ENCODE measurements around the gene TMEM54.

TMEM54 gene

DNA sequence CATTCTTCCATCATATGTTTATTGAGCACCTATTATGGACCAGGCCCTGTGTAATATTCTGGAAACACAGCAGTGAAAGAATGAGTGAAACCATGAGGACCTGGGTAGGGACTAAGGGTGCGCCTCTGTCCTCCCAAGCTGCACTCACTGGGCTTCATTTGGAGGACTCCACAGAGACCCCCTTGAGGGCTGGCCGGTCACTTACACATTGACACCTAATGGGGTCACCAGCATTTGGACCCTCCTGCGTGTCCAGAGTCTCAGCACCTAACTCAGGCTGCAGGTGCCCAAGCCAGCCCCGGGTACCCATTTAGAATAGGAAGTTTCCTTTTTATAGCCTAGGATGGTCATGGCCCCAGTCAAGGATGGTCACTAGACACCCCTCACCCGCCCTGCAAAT lies 27.7 kb downstream of the TMEM54 start:
- no peak overlapping the region for H3K4me3 Mint-ChIP-seq
- H3K9me3 Mint-ChIP-seq: no peaks in the 10 kb centered on the region
- TF ChIP-seq, protein P1, sequence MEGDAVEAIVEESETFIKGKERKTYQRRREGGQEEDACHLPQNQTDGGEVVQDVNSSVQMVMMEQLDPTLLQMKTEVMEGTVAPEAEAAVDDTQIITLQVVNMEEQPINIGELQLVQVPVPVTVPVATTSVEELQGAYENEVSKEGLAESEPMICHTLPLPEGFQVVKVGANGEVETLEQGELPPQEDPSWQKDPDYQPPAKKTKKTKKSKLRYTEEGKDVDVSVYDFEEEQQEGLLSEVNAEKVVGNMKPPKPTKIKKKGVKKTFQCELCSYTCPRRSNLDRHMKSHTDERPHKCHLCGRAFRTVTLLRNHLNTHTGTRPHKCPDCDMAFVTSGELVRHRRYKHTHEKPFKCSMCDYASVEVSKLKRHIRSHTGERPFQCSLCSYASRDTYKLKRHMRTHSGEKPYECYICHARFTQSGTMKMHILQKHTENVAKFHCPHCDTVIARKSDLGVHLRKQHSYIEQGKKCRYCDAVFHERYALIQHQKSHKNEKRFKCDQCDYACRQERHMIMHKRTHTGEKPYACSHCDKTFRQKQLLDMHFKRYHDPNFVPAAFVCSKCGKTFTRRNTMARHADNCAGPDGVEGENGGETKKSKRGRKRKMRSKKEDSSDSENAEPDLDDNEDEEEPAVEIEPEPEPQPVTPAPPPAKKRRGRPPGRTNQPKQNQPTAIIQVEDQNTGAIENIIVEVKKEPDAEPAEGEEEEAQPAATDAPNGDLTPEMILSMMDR (IDR thresholded peaks at IDR 0.05; ENCODE audit: unreplicated experiment in 3 of 3): no peak
- no peak overlapping the region for H3K27ac Mint-ChIP-seq
- H3K27me3 Mint-ChIP-seq (ENCODE audit: low read depth): peaks cover 29% of the 10 kb centered on the region
- peaks cover 4% of the 10 kb centered on the region for H3K36me3 Mint-ChIP-seq (ENCODE audit: low read depth)
- peaks cover 62% of the 10 kb centered on the region for H3K4me1 Mint-ChIP-seq

DNA sequence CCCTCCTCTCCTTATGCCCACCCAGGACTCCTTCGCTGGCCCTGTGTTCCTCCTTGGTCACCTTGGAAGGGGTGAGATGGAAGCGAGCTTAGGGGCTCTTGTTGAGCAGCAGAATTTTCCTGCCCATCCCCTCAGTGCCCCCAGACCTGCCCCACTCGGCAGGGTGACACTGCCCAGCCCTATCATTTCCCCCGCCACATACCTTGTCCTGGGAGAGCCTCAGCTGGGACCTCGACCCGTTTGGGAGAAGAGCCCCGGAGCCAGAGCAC lies 29.1 kb downstream of the TMEM54 start:
- no peaks in the 10 kb centered on the region for H3K9me3 Mint-ChIP-seq
- TF ChIP-seq, protein P1 (IDR thresholded peaks at IDR 0.05; ENCODE audit: unreplicated experiment in 3 of 3): no peak
- peaks cover 15% of the 10 kb centered on the region for H3K36me3 Mint-ChIP-seq (ENCODE audit: low read depth)
- H3K27ac Mint-ChIP-seq: peak overlapping the region; percentile 93 to 97 (median 94)
- peak overlapping the region; percentile 82 to 95 (median 89) for H3K4me3 Mint-ChIP-seq
- peaks cover 59% of the 10 kb centered on the region for H3K4me1 Mint-ChIP-seq
- H3K27me3 Mint-ChIP-seq (ENCODE audit: low read depth): peaks cover 22% of the 10 kb centered on the region

DNA sequence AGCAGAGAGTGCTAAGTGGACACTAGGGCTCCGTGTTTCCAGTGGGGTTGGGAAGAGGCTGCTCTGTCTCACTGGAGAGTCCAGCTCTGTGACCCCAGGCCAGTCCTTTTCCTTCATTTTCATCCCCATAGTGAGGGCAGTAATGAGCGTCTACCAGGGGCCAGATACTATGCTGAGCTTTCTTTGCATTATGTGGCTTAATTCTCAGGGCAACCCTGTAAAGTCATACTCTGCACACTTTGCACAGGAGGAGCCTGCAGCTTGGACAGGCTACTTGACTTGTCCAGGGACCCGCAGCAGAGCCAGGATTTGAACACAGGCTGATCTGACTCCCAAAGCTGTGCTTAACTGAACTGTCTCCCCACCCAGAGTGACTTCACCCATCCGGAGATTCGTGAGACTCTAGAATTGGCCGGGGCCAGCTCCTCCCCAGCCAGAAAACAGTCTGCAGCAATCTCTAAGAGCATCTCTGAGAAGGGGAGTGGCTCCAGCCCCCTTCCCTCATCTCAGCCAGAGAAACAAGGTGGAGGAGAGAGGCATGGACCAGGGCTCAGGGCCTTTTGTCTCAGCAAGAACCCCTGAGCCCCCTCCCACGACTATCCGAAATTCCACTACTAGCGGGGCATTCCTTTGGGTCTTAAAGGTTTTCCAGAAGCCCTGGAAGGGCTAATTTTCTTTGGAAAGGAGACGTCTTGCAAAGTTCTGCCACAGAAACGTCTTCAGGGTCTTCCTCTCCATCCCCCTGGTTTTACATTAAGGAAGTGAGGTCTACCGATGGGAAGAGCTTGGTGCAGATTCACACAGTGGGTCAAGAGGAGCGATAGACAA lies 29.6 kb downstream of the TMEM54 start:
- Mint-ChIP-seq H3K27ac (peak overlapping the region; percentile 93 to 97 (median 94)), H3K27me3 (ENCODE audit: low read depth) (peaks cover 22% of the 10 kb centered on the region), H3K4me3 (peak overlapping the region; percentile 82 to 95 (median 89)), H3K36me3 (ENCODE audit: low read depth) (peaks cover 18% of the 10 kb centered on the region), H3K4me1 (peaks cover 64% of the 10 kb centered on the region), H3K9me3 (no peaks in the 10 kb centered on the region)
- TF ChIP-seq, protein P1 (IDR thresholded peaks at IDR 0.05; ENCODE audit: unreplicated experiment in 3 of 3): no peak

DNA sequence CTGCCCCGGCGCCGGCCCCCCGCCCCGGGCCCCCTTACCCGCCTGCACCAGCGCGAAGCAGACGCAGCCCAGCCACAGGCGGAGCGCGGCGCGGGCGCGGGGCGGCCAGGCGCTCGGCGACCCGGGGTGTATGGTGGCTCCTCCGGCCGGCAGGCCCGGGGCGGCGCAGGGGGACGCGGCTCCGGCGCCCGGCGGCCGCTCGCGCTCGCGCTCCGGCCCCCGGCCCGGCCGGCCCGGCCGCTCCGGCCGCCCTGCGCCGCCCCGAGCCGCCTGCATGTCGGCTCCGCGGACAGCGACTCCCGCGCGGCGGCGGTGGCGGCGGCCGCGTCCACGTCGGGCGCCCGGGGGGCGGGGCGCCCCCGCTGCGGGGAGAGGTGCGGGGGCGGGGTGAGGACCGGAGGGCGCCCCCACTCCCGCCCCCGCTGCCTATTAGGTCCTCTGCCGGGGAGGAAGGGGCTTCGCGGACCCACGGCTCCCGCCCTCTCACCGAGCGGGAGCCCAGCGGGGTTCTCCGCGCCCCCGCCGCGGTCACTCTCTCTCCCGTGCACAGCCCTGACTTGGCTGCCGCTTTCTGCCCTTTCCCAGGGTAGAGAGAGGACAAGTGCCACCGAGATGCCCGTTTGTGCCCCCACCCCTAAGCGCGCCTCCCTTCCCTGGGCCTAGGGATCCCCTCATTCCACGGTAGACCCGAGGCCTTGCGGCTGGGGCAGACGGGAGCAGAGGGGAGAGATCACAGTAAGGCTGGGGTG lies 30.4 kb downstream of the TMEM54 start, which contains the start of gene FNDC5:
FNDC5 (minus strand) TSS at position 298 of the 749 bp plus-strand sequence.
- TF ChIP-seq, protein P1 (IDR thresholded peaks at IDR 0.05; ENCODE audit: unreplicated experiment in 3 of 3): no peak
- Mint-ChIP-seq H3K27me3 (ENCODE audit: low read depth) (peaks cover 22% of the 10 kb centered on the region), H3K9me3 (no peaks in the 10 kb centered on the region), H3K27ac (peak within 1 kb of the TSS; percentile 94 to 97 (median 97)), H3K4me3 (peak within 1 kb of the TSS; percentile 96), H3K36me3 (ENCODE audit: low read depth) (peaks cover 25% of the 10 kb centered on the region), H3K4me1 (peaks cover 65% of the 10 kb centered on the region)

DNA sequence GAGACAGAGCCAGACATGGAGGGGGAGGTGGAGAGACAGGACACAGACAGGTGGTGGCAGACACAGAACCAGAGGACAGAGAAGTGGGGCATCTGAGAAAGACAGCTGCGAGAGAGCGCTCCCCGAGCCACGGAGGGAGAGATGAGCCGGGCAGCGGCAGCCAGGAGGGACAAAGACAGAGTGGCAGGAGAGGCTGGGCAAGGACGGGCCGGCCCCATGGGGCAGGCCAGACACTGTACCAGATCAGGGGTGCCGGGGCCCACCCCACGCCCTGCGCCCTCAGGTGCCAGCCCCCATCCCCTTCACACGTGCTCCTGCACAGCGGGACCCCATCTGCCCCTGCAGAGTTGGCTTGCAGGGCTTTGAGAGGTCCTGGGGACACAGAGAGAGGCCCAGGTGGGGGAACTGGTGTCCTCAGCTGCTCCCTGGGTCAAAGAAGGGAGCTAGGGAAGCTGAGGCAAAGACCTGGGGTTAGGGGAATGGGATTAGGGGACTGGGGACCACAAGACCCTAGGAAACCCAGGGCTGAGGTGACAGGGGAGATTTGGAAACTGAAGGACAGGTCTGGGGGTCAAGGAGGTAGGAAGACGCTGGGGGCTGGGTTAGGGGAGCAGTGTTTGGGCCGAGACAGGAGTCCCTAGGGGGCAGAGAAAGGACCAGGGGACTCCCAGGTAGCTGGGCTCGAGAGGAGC lies 31.1 kb downstream of the TMEM54 start:
- peaks cover 20% of the 10 kb centered on the region for H3K27me3 Mint-ChIP-seq (ENCODE audit: low read depth)
- peaks cover 25% of the 10 kb centered on the region for H3K36me3 Mint-ChIP-seq (ENCODE audit: low read depth)
- H3K4me3 Mint-ChIP-seq: peak overlapping the region; percentile 96
- TF ChIP-seq, protein P1 (IDR thresholded peaks at IDR 0.05; ENCODE audit: unreplicated experiment in 3 of 3): no peak
- peak overlapping the region; percentile 57 to 97 (median 96) for H3K27ac Mint-ChIP-seq
- H3K4me1 Mint-ChIP-seq: peaks cover 58% of the 10 kb centered on the region
- H3K9me3 Mint-ChIP-seq: no peaks in the 10 kb centered on the region
